HG03460 (cell line): ENCODE data around the gene LRP8.

ENCODE experiments used
- ATAC-seq: cut with Tn5 transposase; IDR thresholded peaks from one replicate; pipeline ENCODE4 v1.9.1; 2021; ENCODE audit not compliant: unreplicated experiment

LRP8 gene

DNA sequence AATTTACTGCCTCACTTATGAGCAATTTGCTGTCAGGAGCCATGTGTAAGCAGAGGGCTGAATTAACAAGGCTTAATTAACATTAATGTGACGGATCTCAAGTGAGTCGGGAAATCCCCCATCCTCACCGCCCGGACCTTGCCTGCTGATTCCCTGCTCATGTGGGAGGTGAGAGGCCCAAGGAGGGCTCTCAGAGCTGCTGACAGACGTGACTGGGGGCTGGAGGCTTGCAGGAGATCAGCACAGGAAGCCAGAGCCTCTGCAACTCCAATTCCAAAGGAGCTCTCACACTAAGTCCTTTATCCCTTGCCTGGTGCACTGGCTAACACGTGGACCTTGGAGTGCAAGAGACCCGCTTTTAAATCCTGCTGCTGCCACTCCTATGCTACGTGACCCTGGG is 19.4 kb downstream of the LRP8 start:
- no peak for ATAC-seq

GRCh38 chr1:53307037-53307436 is 20.8 kb downstream of the LRP8 start:
- no peak for ATAC-seq

GRCh38 chr1:53306168-53306567 is 21.7 kb downstream of the LRP8 start:
- ATAC-seq = no peak

- ATAC-seq = no peak
Measured at GRCh38 chr1:53305650-53306049, 22.2 kb downstream of the LRP8 start.

DNA sequence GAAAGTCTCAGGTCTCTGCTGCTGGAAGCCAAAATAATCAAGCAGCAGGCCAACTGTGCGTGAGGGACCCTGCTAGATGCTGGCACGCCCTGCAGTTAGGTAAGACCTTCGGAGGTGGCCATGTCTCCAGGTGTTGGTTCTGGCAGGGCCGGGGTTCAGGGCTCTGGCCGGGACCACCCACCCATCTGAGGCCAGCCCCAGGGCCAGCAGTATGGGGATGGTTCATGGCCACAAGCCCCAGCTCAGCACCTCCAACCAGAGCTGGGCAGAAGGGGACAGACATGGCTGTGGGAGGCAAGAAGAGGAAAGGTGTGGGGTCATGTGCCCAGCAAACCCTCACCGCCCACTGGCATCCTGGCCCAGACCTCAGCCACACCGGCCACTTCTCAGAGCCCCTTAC is 23.3 kb downstream of the LRP8 start:
- ATAC-seq = no peak

DNA sequence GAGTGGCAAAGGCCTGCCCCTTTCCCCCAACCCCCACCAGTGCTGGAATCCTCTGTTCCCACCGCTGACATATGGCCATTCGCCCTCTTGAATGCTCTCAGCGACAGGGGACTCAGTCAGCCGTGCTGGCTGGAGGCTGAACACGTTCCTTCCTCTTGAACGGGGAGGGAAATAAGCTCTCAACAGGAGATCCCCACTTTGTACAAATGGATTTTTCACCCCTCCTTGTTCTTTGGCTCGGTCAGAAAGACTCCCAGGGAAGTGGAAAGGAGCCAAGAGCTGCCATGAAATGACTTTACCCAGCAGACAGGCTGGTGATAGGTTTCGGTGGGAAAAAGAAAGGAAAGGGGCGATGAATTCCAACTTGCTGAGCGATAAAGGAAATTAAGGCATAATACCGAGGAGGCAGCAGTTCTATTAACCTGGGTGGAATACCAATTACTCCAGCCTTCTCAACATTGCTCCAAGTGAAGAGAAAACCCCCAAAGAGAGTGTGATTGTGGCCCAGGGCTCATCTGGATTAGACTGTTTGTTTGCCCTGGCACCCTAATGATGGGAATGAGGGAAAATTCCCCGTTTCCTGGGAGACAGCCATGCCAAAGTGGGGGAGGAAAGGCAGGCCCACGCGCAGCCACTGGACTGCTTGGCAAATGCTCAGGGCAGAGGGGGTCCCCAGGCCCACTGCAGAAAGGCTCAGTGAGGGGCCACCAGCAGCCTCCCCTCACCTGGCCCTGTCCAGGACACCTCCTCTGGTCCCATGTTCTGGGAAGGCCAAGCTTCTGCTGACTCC is 23.9 kb downstream of the LRP8 start:
- ATAC-seq = no peak

DNA sequence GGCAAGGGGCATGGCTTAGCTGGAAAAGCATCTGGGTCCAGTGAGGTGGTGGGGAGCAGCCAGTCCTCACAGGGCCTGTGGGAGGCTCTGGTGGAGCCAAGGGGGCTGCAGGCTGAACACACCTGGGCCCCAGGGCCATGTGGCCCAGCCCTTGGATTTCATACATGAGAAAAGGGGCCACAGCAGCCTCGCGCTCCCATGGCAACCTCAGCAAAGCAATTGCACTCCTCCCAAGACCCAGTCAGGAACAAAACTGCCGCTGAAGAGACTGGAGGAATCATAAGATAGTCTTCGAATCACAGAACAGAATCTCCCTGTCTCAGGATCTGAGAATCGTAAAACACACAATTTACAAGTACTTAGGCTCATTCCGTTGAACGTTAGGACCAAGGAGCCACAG is 24.6 kb downstream of the LRP8 start:
- no peak for ATAC-seq

DNA sequence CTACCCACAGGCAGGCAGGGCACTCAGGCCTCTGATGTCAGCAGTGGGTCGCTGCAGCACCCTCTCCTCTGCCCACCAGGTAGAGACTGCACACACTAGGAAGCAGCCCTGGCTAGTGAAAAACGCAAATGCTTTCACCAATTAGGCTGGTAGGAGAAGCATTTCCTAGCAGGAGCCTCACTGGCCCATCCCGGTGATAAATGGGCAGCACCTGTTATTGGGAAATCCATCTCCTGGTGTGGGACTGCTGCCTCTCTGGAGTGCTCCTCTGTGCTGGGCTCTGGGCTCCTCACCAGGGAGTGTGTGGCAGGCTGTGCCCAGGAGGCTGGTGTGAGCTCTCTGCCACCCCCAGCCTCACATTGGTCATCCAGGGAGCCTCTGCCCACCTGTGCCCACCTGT is 28.6 kb downstream of the LRP8 start:
- ATAC-seq = no peak

DNA sequence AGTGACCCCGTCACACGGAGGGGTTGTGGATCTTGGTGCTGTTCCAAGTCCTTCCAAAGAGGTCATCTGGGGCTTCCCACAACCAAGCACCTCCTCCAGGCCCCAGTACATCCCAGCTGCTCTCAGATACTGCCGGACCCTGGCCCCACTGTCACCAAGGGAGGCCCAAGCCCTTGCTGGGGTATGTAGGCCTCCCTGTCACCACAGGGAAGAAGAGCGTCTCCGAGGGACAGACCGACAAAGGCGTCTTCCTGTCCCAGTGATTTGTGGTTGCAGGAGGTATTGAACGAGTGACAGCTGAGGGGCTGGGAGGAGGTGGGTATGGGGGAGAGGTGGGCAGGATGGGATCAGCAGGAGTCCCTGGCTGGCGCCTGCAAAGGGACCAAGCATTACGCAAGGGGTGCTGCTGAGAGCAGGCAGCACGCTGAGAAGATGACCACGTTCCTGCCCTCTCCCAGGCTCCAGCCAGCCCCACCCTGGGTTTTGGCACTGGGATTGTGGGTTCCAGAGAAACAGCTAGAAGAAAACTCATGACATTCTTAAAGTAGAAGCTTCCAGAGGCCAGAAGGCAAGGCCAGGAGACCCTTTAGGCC is 29.7 kb downstream of the LRP8 start:
- no peak for ATAC-seq

DNA sequence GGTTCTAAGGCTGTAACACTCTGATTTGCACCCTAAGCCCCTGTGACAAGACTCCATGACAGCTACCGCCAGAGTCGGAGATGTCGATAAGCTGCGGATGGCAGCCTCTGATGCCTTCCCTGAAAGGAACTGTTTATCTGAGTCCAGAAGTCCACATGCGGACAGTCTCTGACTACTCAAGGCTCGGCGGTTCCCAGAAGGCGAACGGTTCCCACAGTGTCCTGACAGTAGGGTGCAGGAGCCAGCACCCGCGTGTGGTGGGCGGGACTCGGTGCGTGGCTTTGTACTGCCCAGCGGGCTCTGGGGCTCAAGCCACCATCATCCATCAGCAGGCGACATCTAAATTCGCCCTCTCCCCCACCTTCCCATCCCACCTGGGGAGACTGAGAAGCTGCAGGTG is 30.7 kb downstream of the LRP8 start:
- no peak for ATAC-seq

DNA sequence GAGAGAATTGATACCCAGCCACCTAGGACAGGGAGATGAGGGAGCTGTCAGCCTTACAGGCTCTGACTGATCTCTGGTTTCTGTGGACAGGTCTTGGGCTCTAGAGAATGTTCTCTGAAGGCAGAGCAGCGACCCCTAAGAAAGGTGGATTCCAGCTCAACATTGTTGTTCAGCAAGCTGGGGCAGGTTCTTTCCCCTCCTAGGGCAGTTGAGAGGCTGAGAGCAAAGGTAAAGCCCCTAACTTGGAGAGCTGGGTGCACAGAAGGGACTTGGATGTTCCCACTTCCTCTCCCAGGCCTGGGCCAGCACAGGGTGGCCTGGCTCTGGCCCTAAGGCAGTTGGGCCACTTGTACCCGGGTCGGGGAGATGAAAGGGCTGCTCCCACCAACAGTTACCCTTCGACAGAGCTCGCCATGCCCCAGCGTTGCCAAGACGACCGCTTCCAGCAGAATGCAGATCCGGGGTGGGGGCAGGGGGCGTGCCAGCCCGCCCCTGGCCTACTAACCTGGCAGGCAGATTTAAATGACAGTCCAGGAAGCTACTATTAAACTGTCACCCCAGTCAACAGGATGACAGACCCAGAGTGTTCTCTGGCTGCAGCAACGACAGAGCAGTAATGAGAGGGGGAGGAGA is 31.6 kb downstream of the LRP8 start:
- ATAC-seq = peak; percentile 33

GRCh38 chr1:53295726-53296116 is 32.1 kb downstream of the LRP8 start:
- ATAC-seq = peak; percentile 4

DNA sequence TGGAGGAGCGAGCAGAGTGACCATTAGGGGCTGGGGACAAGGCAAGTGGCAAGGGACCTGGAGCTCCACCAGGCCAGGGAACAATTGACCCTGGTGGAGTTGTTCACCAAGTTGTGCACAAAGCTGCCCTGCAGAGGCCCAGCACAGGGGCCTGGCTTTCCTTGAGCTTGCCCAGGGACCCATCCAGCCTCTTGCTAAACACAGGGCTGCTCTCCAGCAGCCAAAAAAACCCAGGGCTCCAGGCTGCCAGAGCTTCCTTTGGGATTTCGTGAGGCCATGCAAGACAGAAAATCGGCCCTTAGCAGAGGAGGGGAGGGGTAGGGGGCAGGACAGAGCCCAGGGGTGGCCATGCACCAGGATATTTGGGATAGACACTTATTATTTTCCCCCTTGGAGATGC is 32.6 kb downstream of the LRP8 start:
- no peak for ATAC-seq

DNA sequence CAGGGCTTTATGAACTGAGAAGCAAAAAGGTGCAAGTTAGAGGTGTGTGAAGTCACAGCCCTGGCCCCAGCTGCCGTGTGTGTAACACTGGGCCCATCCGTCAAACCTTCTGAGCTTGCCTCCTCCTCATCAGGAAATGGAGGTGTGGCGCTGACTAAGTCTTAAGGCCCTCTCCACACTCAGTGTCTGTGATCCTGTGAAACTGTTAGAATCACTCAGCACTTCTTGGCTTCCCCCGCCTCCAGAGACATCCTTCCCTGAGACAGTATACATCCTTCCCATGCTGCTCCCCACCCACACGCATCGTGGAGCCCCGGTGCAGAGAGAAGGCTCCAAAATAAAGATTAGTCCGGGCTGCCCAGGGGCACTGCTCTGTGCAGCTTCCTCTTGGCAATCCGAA is 33.3 kb downstream of the LRP8 start:
- no peak for ATAC-seq

GRCh38 chr1:53294061-53294460 is 33.8 kb downstream of the LRP8 start:
- no peak for ATAC-seq

DNA sequence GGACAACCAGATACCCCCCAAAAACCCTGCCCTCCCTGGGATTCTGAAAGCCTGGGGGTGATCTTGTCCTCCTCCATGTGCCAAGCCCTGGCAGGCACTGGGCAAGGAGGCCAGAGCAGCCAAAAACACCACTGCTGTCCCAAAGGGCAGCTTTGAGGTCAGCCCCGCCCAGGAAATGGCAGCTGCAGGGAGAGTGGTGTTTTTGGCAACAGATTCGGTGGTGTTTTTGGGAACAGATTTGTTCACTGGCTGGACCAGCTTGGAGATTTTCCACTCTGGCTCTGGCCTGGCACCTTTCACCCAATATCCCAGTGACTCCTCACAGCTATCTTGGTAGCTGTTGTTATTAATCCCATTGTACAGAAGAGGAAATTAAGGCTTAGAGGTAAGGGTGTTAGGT is 34.7 kb downstream of the LRP8 start:
- peak; percentile 1 for ATAC-seq

DNA sequence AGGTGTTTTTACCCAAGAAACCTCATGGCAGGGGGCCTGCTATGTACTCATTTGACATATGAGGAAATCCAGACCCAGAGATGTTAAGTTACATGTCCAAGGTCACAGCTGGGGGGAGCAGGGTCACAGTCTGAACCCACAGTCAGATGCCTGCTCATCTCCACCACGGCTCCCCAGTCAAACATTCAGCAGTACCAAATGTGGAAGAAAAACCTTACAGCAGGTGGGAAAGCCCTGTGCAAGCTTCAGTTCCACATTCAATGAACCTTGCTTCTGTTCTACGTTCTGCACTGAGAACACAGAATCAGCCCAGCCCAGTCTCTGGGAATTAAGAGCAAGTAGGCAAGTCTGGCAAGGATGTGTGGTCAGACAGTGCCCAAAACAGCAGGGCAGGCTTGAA is 35.2 kb downstream of the LRP8 start:
- ATAC-seq = peak; percentile 54

DNA sequence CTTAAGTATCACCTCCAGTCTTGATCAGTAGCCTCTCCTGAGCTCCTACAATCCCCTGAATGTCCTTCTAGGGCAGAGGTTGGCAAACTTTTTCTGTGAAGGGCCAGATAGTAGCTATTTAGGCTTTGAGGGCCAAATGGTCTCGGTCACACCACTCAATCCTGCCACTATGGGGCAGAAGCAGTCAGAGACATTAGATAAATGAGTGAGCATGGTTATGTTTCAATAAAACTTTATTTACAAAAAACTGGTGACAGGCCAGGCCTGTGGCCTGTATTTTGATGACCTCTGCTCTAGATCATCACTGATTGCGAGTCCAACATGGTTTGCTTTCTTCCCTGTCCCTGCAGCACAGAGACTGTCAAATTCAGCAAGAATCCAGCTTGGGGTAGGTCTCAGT is 36.3 kb downstream of the LRP8 start:
- ATAC-seq = no peak

DNA sequence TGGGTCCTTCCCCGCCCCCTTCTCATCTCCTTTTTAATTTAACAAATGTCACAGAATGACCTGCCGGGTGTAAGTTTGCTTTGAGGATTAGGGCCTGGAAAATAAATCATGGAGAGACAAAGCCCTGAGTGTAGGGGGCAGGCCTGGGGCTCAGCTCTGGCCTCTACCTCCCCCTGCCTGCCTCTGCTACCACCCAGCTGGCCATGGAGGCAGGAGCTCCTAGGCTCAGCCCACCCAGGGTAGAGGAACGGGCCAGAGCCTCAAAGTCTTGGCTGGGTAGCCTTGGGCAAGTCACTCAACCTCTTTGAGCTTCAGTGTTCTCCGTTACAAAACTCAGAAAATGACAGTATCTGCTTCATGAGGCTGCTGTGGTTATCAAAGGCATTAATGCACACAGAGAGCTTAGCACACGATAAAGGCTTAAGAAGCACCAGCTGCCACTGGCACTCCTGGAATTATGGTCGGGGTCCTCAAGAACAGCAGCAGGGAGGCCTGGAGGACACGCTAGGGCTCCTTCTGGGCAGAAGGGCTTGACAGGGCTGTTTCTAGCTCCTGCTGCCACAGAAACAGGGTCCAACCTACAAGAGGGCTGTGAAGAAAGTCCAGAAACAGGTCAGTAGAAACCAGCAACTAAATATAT is 39.0 kb downstream of the LRP8 start:
- ATAC-seq = no peak

DNA sequence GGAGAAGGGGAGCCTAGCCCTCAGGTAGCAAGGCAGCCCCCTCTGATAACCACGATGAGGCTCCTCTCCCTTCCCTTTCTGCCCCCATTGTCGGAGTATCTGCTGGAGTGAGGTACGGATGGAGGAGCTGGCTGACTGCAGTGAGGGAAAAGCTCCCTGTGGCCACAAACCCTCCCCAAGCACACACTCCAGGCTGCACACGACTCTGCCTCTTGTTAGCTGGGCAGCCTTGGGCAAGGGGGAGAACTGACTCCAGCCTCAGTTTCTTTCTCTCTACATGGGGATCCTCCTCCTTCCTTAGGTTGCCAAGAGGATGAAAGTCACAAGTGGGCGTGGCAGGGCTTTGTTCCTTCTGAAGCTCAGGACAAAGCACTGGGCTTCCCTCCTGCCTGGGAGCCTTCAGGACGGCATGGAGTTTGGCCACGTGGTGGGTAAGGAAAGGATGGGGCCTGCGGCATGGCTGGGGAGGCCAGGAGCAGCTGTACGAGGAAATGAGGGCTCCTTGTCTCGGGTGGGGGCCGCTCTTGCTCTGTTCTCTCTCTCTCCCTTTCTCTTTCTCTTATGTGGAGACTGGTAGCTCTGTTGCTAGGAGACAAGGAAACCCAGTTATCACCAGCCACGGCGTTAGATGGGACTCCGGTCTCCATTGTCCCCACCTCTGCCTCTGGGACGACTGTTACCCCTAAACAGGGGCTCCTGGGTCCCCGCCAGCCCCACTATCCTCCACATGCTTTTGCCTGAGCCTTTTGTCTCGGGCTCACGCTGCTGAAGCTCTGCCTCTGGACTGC is 39.7 kb downstream of the LRP8 start:
- no peak for ATAC-seq

DNA sequence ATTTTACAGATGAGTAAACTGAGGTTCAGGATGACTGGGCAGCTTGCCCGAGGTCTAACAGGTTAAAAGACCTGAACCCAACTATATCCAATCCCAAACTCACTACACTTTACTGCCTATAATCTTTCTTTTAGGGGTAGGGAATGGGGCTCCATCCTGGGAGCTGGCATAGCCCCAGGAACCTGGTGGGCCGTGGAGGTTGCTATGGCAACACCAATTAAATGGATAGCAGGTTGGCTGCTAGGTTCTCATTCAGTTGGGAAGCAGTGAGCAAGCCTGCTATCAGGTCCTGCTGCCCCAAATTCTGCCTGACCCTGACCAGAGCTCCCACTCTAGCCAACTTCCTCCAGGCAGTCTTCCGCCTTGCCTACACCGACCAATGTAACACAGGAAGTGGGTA is 40.9 kb downstream of the LRP8 start:
- no peak for ATAC-seq
